CD14-positive monocyte (primary cell): ENCODE measurements around the gene FOXN1. TPM values are rescaled to one million over a fixed set of nuclear protein-coding genes. Genes with fewer than 3 reads are reported as not detected.
"Not testable (repeated sequence)": the region's sequence is repeated elsewhere in the genome, so short reads cannot be mapped to it uniquely, and the experiment has no call there.

Experiments used
- DNase-seq, 3 donors: peaks; one replicate each; pipeline ENCODE4 v3.0.0-alpha.2; 2011 to 2022
- H2AFZ ChIP-seq: 2 replicates; pipeline ENCODE4 v1.6.0; 2012; ENCODE audit warnings: mild to moderate bottlenecking, low read depth, low read length, inconsistent platforms; ENCODE audit not compliant: insufficient read depth, poor library complexity, severe bottlenecking
- H3K27ac ChIP-seq, 2 donors: 1 replicate in 1 of 2; 2 replicates in 1 of 2; pipeline ENCODE4 v1.5.1; 2012 to 2013; ENCODE audit warnings: low read length in 2 of 2, control low read depth in 1 of 2, inconsistent platforms in 1 of 2, low read depth in 1 of 2, mild to moderate bottlenecking in 1 of 2
- H3K27me3 ChIP-seq, 2 donors: one replicate each; pipeline versions ENCODE4 v1.6.0 to v1.6.1; 2011 to 2013; ENCODE audit warnings: low read length in 2 of 2; ENCODE audit not compliant: control insufficient read depth in 2 of 2, insufficient read depth in 2 of 2
- H3K36me3 ChIP-seq, 2 donors: replicated peaks in 1 of 2; 1 replicate in 1 of 2; 2 replicates in 1 of 2; pipeline versions ENCODE4 v1.5.1 to v1.6.1; 2012 to 2013; ENCODE audit warnings: low read length in 2 of 2, control low read depth in 1 of 2, inconsistent platforms in 1 of 2, mild to moderate bottlenecking in 1 of 2; ENCODE audit not compliant: insufficient read depth in 2 of 2, control insufficient read depth in 1 of 2
- H3K4me1 ChIP-seq, 2 donors: 1 replicate in 1 of 2; 2 replicates in 1 of 2; pipeline versions ENCODE4 v1.5.1 to v1.6.1; 2012 to 2013; ENCODE audit warnings: low read length in 2 of 2, control low read depth in 1 of 2, inconsistent platforms in 1 of 2, mild to moderate bottlenecking in 1 of 2, moderate library complexity in 1 of 2; ENCODE audit not compliant: insufficient read depth in 2 of 2, control insufficient read depth in 1 of 2
- H3K4me2 ChIP-seq: replicated peaks from 2 replicates; pipeline ENCODE3; 2012; ENCODE audit warnings: low read length, moderate library complexity, mild to moderate bottlenecking; ENCODE audit not compliant: poor library complexity, severe bottlenecking; ENCODE audit errors: extremely low read depth
- H3K4me3 ChIP-seq, 3 experiments: fragments of 200-600 bp in 1 of 3; sonication (generic) in 1 of 3; replicated peaks in 1 of 3; 1 replicate in 2 of 3; 2 replicates in 1 of 3; pipeline ENCODE4 v1.5.1; 2011 to 2013; ENCODE audit warnings: low read length in 3 of 3, mild to moderate bottlenecking in 3 of 3, control low read depth in 2 of 3, low read depth in 2 of 3, inconsistent platforms in 1 of 3, moderate library complexity in 1 of 3
- H3K79me2 ChIP-seq: 2 replicates; pipeline ENCODE4 v1.6.0; 2012; ENCODE audit warnings: mild to moderate bottlenecking, control low read depth, inconsistent platforms, low read length, moderate library complexity; ENCODE audit not compliant: insufficient read depth
- H3K9ac ChIP-seq: 2 replicates; pipeline ENCODE4 v1.6.0; 2017; ENCODE audit warnings: low read length, mild to moderate bottlenecking; ENCODE audit not compliant: insufficient read depth, poor library complexity, severe bottlenecking
- H3K9me3 ChIP-seq, 2 donors: replicated peaks in 1 of 2; 1 replicate in 1 of 2; 2 replicates in 1 of 2; pipeline versions ENCODE4 v1.5.1 to v1.6.1; 2012 to 2013; ENCODE audit warnings: low read length in 2 of 2, control low read depth in 1 of 2; ENCODE audit not compliant: control insufficient read depth in 1 of 2, insufficient read depth in 1 of 2
- H4K20me1 ChIP-seq: 2 replicates; pipeline ENCODE4 v1.6.0; 2012; ENCODE audit warnings: mild to moderate bottlenecking, low read length, control low read depth, moderate library complexity; ENCODE audit not compliant: insufficient read depth
- H3K27ac Mint-ChIP-seq, 7 donors: one replicate each; pipeline ENCODE4 v1.8.0; 2020; ENCODE audit warnings: mild to moderate bottlenecking in 7 of 7, mixed read lengths in 7 of 7, moderate library complexity in 6 of 7, inconsistent platforms in 2 of 7
- H3K27me3 Mint-ChIP-seq, 3 donors: one replicate each; pipeline ENCODE4 v1.8.0; 2021 to 2022; ENCODE audit warnings: low read depth in 3 of 3, mild to moderate bottlenecking in 3 of 3, mixed read lengths in 3 of 3, moderate library complexity in 3 of 3, inconsistent platforms in 1 of 3
- H3K36me3 Mint-ChIP-seq, 2 donors: one replicate each; pipeline ENCODE4 v1.8.0; 2020; ENCODE audit warnings: mixed read lengths in 2 of 2, inconsistent platforms in 1 of 2, mild to moderate bottlenecking in 1 of 2
- H3K4me1 Mint-ChIP-seq: one replicate; pipeline ENCODE4 v1.8.0; 2020; ENCODE audit warnings: mild to moderate bottlenecking, mixed read lengths
- H3K4me3 Mint-ChIP-seq, 2 donors: one replicate each; pipeline ENCODE4 v1.8.0; 2020; ENCODE audit warnings: mild to moderate bottlenecking in 2 of 2, mixed read lengths in 2 of 2, moderate library complexity in 1 of 2
- H3K9me3 Mint-ChIP-seq, 7 donors: one replicate each; pipeline ENCODE4 v1.8.0; 2020 to 2022; ENCODE audit warnings: mixed read lengths in 7 of 7, mild to moderate bottlenecking in 6 of 7, moderate library complexity in 6 of 7, inconsistent platforms in 2 of 7
- WGBS: methylation state at CpG from one replicate; pipeline ENCODE4 v1.1.5; 2013; ENCODE audit warnings: missing lambda C conversion rate; ENCODE audit not compliant: insufficient coverage; 5-methylcytosine and 5-hydroxymethylcytosine counted together
- intact Hi-C, 2 donors: fragments of 100-400 bp; cut with micrococcal nuclease; formaldehyde crosslinking; loops; one replicate each; pipeline versions ENCODE4 v1.15.0 to v1.15.1; 2023
- polyA plus RNA-seq, 3 donors: library from polyadenylated mRNA; depleted of rRNA in 1 of 3; unstranded in 2 of 3; stranded (reverse) in 1 of 3; fragments of 300-500 nt in 2 of 3; fragments of >200 nt in 1 of 3; fragmentation: Illumina TruSeq in 2 of 3; gene quantifications; 1 replicate in 2 of 3; 2 replicates in 1 of 3; pipeline ENCODE4 v1.2.3, GENCODE V29; 2012 to 2021
- TF ChIP-seq, protein P1 (sequence below): fragments of 200-600 bp; IDR thresholded peaks from one replicate; pipeline ENCODE4 v1.8.0; 2022; ENCODE audit warnings: antibody characterized with exemption, mild to moderate bottlenecking

FOXN1 gene
- polyA plus RNA-seq, 3 donors = not detected

DNA sequence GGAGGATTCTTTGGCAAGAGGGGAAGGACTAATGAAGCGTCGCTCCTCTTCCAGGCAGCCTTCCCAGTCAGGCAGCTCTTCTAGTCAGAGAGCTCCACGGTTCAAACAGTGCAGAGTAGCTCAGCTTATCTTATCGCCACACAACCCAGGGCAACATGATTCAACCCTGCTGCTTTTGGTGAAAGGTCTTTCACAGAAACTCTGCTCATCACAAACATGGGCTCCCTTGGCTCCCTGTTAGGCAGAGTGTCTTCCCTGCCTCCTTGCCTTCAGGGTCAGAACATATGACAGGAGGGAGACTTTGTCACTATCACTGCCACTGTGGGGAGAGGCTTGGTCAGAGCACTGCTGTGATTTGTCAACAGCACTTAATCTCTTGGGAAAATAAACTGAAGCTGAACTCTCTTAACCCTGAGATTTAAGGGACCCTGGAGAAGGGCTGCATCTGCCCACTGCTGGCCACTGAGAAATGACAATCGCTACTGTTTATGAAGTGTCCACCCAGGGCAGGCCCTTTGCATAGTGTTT, 39.6 kb upstream of the FOXN1 start:
- TF ChIP-seq, protein P1, sequence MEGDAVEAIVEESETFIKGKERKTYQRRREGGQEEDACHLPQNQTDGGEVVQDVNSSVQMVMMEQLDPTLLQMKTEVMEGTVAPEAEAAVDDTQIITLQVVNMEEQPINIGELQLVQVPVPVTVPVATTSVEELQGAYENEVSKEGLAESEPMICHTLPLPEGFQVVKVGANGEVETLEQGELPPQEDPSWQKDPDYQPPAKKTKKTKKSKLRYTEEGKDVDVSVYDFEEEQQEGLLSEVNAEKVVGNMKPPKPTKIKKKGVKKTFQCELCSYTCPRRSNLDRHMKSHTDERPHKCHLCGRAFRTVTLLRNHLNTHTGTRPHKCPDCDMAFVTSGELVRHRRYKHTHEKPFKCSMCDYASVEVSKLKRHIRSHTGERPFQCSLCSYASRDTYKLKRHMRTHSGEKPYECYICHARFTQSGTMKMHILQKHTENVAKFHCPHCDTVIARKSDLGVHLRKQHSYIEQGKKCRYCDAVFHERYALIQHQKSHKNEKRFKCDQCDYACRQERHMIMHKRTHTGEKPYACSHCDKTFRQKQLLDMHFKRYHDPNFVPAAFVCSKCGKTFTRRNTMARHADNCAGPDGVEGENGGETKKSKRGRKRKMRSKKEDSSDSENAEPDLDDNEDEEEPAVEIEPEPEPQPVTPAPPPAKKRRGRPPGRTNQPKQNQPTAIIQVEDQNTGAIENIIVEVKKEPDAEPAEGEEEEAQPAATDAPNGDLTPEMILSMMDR = no peak
- H3K4me1 Mint-ChIP-seq = peaks cover 60% of the 10 kb centered on the region
- Histone ChIP-seq H3K27ac (no peak overlapping the region), H3K79me2 (no peaks in the 10 kb centered on the region), H3K4me3 (peak overlapping the region in 1 of 3 experiments; percentile 65), H3K36me3 (no peaks in the 10 kb centered on the region), H2AFZ (peak overlapping the region; percentile 7), H3K4me1 (peaks cover 50 to 58% of the 10 kb centered on the region in 2 donors), H3K27me3 (no peaks in the 10 kb centered on the region), H3K9ac (no peak overlapping the region), H3K9me3 (no peaks in the 10 kb centered on the region), H3K4me2 (peak overlapping the region; percentile 71), H4K20me1 (no peaks in the 10 kb centered on the region)
- DNase-seq = no peak
- H3K27me3 Mint-ChIP-seq = peaks cover 2 to 7% (median 4%) of the 10 kb centered on the region in 3 donors
- H3K27ac Mint-ChIP-seq = peak overlapping the region in 1 of 7 donors; percentile 62
- intact Hi-C loops = no loop called here
- 83% methylated on average over 2 of the region's 5 CpGs for WGBS
- H3K36me3 Mint-ChIP-seq = no peaks in the 10 kb centered on the region
- H3K9me3 Mint-ChIP-seq = no peaks in the 10 kb centered on the region
- peak overlapping the region in 1 of 2 donors; percentile 92 for H3K4me3 Mint-ChIP-seq

DNA sequence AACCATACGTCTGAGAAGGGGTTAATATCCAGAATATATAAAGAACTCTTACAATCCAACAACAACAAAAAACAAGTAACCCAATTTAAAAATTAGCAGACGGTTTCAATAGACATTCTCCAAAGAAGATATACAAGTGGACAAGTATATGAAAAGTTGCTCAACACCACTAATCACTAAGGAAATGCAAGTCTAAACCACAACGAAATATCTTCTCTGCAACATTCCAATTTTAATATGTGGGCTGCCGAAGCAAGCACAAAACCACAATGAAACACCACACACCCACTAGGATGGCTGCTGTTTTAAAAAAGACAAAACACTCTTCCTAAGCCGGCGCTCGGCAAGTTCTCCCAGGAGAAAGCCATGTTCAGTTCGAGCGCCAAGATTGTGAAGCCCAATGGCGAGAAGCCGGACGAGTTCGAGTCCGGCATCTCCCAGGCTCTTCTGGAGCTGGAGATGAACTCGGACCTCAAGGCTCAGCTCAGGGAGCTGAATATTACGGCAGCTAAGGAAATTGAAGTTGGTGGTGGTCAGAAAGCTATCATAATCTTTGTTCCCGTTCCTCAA, 38.6 kb upstream of the FOXN1 start:
- 0% methylated on average over 8 of the region's 17 CpGs for WGBS
- peak in 1 of 3 donors; percentile 10 for DNase-seq
- no peaks in the 10 kb centered on the region for H3K9me3 Mint-ChIP-seq

DNA sequence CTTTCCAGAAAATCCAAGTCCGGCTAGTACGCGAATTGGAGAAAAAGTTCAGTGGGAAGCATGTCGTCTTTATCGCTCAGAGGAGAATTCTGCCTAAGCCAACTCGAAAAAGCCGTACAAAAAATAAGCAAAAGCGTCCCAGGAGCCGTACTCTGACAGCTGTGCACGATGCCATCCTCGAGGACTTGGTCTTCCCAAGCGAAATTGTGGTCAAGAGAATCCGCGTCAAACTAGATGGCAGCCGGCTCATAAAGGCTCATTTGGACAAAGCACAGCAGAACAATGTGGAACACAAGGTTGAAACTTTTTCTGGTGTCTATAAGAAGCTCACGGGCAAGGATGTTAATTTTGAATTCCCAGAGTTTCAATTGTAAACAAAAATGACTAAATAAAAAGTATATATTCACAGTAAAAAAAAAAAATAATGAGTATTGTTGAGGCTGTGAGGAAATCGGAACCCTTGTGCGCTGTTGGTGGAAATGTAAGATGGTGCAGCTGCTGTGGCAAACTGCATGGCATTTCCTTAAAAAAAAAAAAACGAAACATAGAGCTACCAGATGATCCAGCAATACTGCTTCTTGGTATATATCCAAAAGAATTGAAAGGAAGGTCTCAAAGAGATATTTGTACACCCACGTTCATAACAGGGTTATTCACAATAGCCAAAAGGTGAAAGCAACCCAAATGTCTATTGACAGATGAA, 38.0 kb upstream of the FOXN1 start:
- H3K27ac ChIP-seq, DNase-seq, H3K9me3 ChIP-seq, H3K27me3 ChIP-seq, H3K27me3 Mint-ChIP-seq, H3K9me3 Mint-ChIP-seq, H3K36me3 ChIP-seq, intact Hi-C loops, H3K36me3 Mint-ChIP-seq, H4K20me1 ChIP-seq, H2AFZ ChIP-seq, H3K79me2 ChIP-seq: not testable (repeated sequence)
- peak overlapping the region in 1 of 7 donors; percentile 50 for H3K27ac Mint-ChIP-seq
- H3K9ac ChIP-seq = peak overlapping the region; percentile 37
- H3K4me3 Mint-ChIP-seq = peak overlapping the region; percentile 75 to 92
- H3K4me3 ChIP-seq = peak overlapping the region in 1 of 3 experiments; percentile 65
- peak overlapping the region; percentile 17 for H3K4me2 ChIP-seq
- peaks cover 50 to 58% of the 10 kb centered on the region in 2 donors for H3K4me1 ChIP-seq
- H3K4me1 Mint-ChIP-seq = peaks cover 66% of the 10 kb centered on the region
- 47% methylated on average over 9 of the region's 20 CpGs for WGBS

More for the DNA sequence above, 38.6 kb upstream of the FOXN1 start:
- H3K4me1 Mint-ChIP-seq = peaks cover 60% of the 10 kb centered on the region
- H3K4me3 ChIP-seq = peak overlapping the region in 1 of 3 experiments; percentile 65
- no peaks in the 10 kb centered on the region for H3K9me3 ChIP-seq
- peaks cover 50 to 58% of the 10 kb centered on the region in 2 donors for H3K4me1 ChIP-seq
- no peaks in the 10 kb centered on the region for H4K20me1 ChIP-seq
- no peak overlapping the region for H3K27ac ChIP-seq
- H3K79me2 ChIP-seq = no peaks in the 10 kb centered on the region
- peak overlapping the region; percentile 75 to 92 for H3K4me3 Mint-ChIP-seq
- H3K36me3 ChIP-seq = no peaks in the 10 kb centered on the region
- H3K4me2 ChIP-seq = peak overlapping the region; percentile 71
- no peaks in the 10 kb centered on the region for H3K27me3 ChIP-seq
- peak overlapping the region; percentile 37 for H3K9ac ChIP-seq
- H3K27me3 Mint-ChIP-seq = peaks cover 2 to 4% (median 3%) of the 10 kb centered on the region in 3 donors
- H3K27ac Mint-ChIP-seq = peak overlapping the region in 2 of 7 donors; percentile 6 to 37
- TF ChIP-seq, protein P1 = no peak
- H2AFZ ChIP-seq = peak overlapping the region; percentile 48
- no peaks in the 10 kb centered on the region for H3K36me3 Mint-ChIP-seq
- intact Hi-C loops = no loop called here
